Astrocyte (in vitro differentiated cells and primary cell): ENCODE data around the gene ANKRD63. TPM values are rescaled to one million over a fixed set of nuclear protein-coding genes. Genes with fewer than 3 reads are reported as not detected.

ENCODE experiments used
- DNase-seq: peaks from one replicate; pipeline ENCODE4 v3.0.0-alpha.2; 2010; ENCODE audit warnings: low read depth
- FAIRE-seq: peaks from 2 replicates; lab custom pipeline; 2011; peaks lifted over from hg19 to GRCh38; lab: Jason Lieb, UNC
- H2AFZ ChIP-seq: 2 replicates; pipeline ENCODE4 v1.6.0; 2012; ENCODE audit warnings: low read depth, low read length, inconsistent platforms
- H3K27ac ChIP-seq: 2 replicates; pipeline ENCODE4 v1.5.1; 2011; ENCODE audit warnings: low read depth, low read length, inconsistent platforms
- H3K27me3 ChIP-seq: 2 replicates; pipeline ENCODE4 v1.6.0; 2011; ENCODE audit warnings: low read length, inconsistent platforms; ENCODE audit not compliant: insufficient read depth
- H3K36me3 ChIP-seq: 2 replicates; pipeline ENCODE4 v1.5.1; 2011; ENCODE audit warnings: low read length, inconsistent platforms; ENCODE audit not compliant: insufficient read depth
- H3K4me1 ChIP-seq: 2 replicates; pipeline ENCODE4 v1.5.1; 2011; ENCODE audit warnings: low read length, inconsistent platforms; ENCODE audit not compliant: insufficient read depth
- H3K4me2 ChIP-seq: 2 replicates; pipeline ENCODE4 v1.6.0; 2012; ENCODE audit warnings: low read length, inconsistent platforms
- H3K4me3 ChIP-seq: 2 replicates; pipeline ENCODE4 v1.5.1; 2011; ENCODE audit warnings: low read depth, mild to moderate bottlenecking, low read length, inconsistent platforms; ENCODE audit not compliant: insufficient read depth
- H3K79me2 ChIP-seq: 2 replicates; pipeline ENCODE4 v1.6.0; 2012; ENCODE audit warnings: mild to moderate bottlenecking, low read length, inconsistent platforms; ENCODE audit not compliant: insufficient read depth
- H3K9ac ChIP-seq: 2 replicates; pipeline ENCODE4 v1.6.0; 2012; ENCODE audit warnings: mild to moderate bottlenecking, low read length, inconsistent platforms
- H3K9me3 ChIP-seq: 2 replicates; pipeline ENCODE4 v1.5.1; 2012; ENCODE audit warnings: low read depth, mild to moderate bottlenecking, low read length, inconsistent platforms; ENCODE audit not compliant: insufficient read depth
- H4K20me1 ChIP-seq: 2 replicates; pipeline ENCODE4 v1.6.0; 2012; ENCODE audit warnings: low read length, inconsistent platforms; ENCODE audit not compliant: insufficient read depth
- H3K27ac Mint-ChIP-seq: one replicate; pipeline ENCODE4 v1.8.0; 2021; ENCODE audit warnings: mild to moderate bottlenecking, mixed read lengths; ENCODE audit not compliant: unreplicated experiment
- H3K27me3 Mint-ChIP-seq: one replicate; pipeline ENCODE4 v1.8.0; 2021; ENCODE audit warnings: low read depth, mixed read lengths; ENCODE audit not compliant: unreplicated experiment
- H3K36me3 Mint-ChIP-seq: one replicate; pipeline ENCODE4 v1.8.0; 2021; ENCODE audit warnings: low read depth, mixed read lengths; ENCODE audit not compliant: unreplicated experiment
- H3K4me1 Mint-ChIP-seq: one replicate; pipeline ENCODE4 v1.8.0; 2021; ENCODE audit warnings: low read depth, mixed read lengths; ENCODE audit not compliant: unreplicated experiment
- H3K4me3 Mint-ChIP-seq: one replicate; pipeline ENCODE4 v1.8.0; 2021; ENCODE audit warnings: mild to moderate bottlenecking, moderate library complexity, mixed read lengths; ENCODE audit not compliant: unreplicated experiment
- H3K9me3 Mint-ChIP-seq: one replicate; pipeline ENCODE4 v1.8.0; 2021; ENCODE audit warnings: mild to moderate bottlenecking, mixed read lengths; ENCODE audit not compliant: unreplicated experiment
- EZH2 ChIP-seq: IDR thresholded peaks from 2 replicates; pipeline ENCODE4 v1.6.1; 2012; ENCODE audit warnings: mild to moderate bottlenecking, low read length, inconsistent platforms; ENCODE audit not compliant: insufficient read depth
- total RNA-seq: library from RNA; stranded (reverse); gene quantifications from 2 replicates; pipeline ENCODE4 v1.2.1, GENCODE V29; 2021
- TF ChIP-seq, protein P1 (sequence below): IDR thresholded peaks from 2 replicates; pipeline ENCODE4 v1.5.1; 2011; ENCODE audit warnings: low read depth, mild to moderate bottlenecking, inconsistent platforms, low read length, moderate library complexity; ENCODE audit not compliant: insufficient read depth

Gene ANKRD63
- total RNA-seq, 1 donor from 2014 or later = not detected

DNA sequence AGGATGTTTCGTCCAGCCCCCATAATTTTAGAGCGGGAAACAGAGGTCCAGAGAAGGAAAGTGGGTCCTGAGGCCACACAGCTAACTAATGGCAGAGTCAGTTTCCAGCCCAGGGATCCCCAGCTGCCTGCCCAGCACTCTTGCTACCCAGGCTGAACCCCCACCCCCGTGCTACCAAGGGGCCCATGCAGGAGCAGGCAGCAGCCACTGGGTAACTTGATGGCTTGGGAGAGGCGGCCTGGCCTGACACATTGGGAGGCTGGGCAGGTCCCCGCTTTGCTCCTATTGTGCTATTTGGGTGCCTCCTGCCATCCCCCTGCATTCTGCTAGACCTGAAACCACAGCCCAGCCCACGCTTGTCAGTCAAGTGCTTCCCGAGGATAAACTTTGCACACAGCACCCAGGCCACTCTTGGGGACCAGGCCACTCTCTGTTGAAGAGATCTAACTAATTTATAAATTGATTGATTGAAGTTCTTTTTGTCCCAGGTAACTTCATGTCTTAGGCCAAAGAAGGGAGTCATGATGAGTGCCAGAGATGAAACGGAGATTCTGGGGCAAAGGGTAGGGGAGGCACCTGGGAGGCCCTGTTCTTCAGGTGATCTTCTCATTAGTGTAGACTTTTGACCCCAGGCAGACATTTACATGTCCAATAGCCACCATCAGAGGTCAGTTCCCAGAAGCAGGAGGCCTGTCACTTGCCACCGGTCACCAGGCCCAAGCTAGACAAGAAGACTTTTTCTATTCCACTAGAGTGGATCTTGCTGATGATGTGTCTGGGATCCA, 37.0 kb downstream of the ANKRD63 start:
- no peak overlapping the region for H3K4me3 Mint-ChIP-seq
- H3K36me3 Mint-ChIP-seq = peaks cover 3% of the 10 kb centered on the region
- TF ChIP-seq, protein P1, sequence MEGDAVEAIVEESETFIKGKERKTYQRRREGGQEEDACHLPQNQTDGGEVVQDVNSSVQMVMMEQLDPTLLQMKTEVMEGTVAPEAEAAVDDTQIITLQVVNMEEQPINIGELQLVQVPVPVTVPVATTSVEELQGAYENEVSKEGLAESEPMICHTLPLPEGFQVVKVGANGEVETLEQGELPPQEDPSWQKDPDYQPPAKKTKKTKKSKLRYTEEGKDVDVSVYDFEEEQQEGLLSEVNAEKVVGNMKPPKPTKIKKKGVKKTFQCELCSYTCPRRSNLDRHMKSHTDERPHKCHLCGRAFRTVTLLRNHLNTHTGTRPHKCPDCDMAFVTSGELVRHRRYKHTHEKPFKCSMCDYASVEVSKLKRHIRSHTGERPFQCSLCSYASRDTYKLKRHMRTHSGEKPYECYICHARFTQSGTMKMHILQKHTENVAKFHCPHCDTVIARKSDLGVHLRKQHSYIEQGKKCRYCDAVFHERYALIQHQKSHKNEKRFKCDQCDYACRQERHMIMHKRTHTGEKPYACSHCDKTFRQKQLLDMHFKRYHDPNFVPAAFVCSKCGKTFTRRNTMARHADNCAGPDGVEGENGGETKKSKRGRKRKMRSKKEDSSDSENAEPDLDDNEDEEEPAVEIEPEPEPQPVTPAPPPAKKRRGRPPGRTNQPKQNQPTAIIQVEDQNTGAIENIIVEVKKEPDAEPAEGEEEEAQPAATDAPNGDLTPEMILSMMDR = no peak
- TF ChIP-seq EZH2 = no peak
- DNase-seq (no peak), FAIRE-seq (no peak)
- H3K27ac Mint-ChIP-seq = no peak overlapping the region
- H3K4me1 Mint-ChIP-seq = peaks cover 22% of the 10 kb centered on the region
- H3K36me3 ChIP-seq = no peaks in the 10 kb centered on the region
- no peaks in the 10 kb centered on the region for H3K79me2 ChIP-seq
- H3K9me3 ChIP-seq = no peaks in the 10 kb centered on the region
- H3K27me3 ChIP-seq = no peaks in the 10 kb centered on the region
- peaks cover 36% of the 10 kb centered on the region for H3K27me3 Mint-ChIP-seq
- no peak overlapping the region for H3K27ac ChIP-seq
- H3K9me3 Mint-ChIP-seq = peaks cover 1% of the 10 kb centered on the region
- no peaks in the 10 kb centered on the region for H4K20me1 ChIP-seq
- H3K9ac ChIP-seq = no peak overlapping the region
- H3K4me2 ChIP-seq = no peak overlapping the region
- no peak overlapping the region for H3K4me3 ChIP-seq
- H3K4me1 ChIP-seq = peaks cover 9% of the 10 kb centered on the region
- H2AFZ ChIP-seq = no peak overlapping the region

DNA sequence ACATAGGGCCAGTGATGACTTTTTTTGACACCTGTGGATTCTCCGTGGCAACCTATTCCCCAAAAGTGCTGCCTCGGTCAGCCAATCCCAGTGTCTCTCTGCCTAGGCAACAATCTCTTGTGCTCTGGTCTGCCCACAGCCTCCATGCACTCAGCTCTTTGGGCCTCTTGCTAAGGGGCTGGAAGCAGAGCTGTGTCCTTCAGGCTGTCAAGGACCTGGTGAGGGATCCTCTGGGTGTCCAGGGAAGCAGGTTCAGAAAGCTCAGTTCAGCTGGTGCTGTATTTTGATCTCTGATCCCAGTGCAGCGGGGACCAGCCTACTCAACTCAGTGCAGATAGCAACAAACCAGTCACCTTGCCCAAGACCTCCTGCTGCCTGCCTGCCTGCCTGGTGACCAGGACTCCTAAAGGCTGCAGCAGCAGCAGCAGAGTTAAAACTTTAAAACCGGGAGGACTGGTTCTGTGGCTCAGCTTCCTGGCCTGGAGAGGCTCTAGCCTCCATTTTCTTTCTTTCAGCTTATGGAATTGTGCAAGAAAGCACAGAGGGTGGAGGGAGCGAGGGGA, 37.8 kb downstream of the ANKRD63 start:
- Mint-ChIP-seq H3K27ac (no peak overlapping the region), H3K27me3 (peaks cover 33% of the 10 kb centered on the region), H3K4me1 (peaks cover 22% of the 10 kb centered on the region), H3K4me3 (no peak overlapping the region), H3K36me3 (peaks cover 3% of the 10 kb centered on the region), H3K9me3 (peaks cover 1% of the 10 kb centered on the region)
- Histone ChIP-seq H3K36me3 (no peaks in the 10 kb centered on the region), H3K9ac (no peak overlapping the region), H3K4me3 (no peak overlapping the region), H2AFZ (no peak overlapping the region), H3K9me3 (no peaks in the 10 kb centered on the region), H4K20me1 (no peaks in the 10 kb centered on the region), H3K4me2 (no peak overlapping the region), H3K27ac (no peak overlapping the region), H3K27me3 (no peaks in the 10 kb centered on the region), H3K79me2 (no peaks in the 10 kb centered on the region), H3K4me1 (peaks cover 8% of the 10 kb centered on the region)
- no peak for DNase-seq
- no peak for TF ChIP-seq EZH2
- TF ChIP-seq, protein P1 = no peak
- FAIRE-seq = no peak
